GM12878 (cell line): Measurements from ENCODE around the gene DLG2.

Experiments used
- CTCF ChIP-seq, 3 experiments: IDR thresholded peaks in 2 of 3; conservative IDR thresholded peaks in 1 of 3; 2 replicates each; pipeline ENCODE4 v1.5.1; 2011; ENCODE audit warnings: low read depth in 3 of 3, low read length in 3 of 3, mild to moderate bottlenecking in 3 of 3, control low read depth in 2 of 3, moderate library complexity in 2 of 3, inconsistent platforms in 1 of 3, mixed read lengths in 1 of 3; ENCODE audit not compliant: control insufficient read depth in 2 of 3, insufficient read depth in 1 of 3; ENCODE audit errors: extremely low read depth in 1 of 3
- EGR1 ChIP-seq, 2 experiments: IDR thresholded peaks; 1 replicate in 1 of 2; 2 replicates in 1 of 2; pipeline ENCODE4 v1.6.1; 2011 to 2012; ENCODE audit warnings: low read depth in 2 of 2, low read length in 2 of 2, borderline replicate concordance in 1 of 2, mild to moderate bottlenecking in 1 of 2, moderate library complexity in 1 of 2
- JUNB ChIP-seq: IDR thresholded peaks from 2 replicates; pipeline ENCODE4 v1.6.1; 2016; ENCODE audit warnings: antibody characterized with exemption, mild to moderate bottlenecking
- MAX ChIP-seq: IDR thresholded peaks from 2 replicates; pipeline ENCODE4 v1.6.1; 2012; ENCODE audit warnings: low read depth, low read length, improper control_type of control experiment
- POLR2A ChIP-seq: IDR thresholded peaks from 2 replicates; pipeline ENCODE4 v1.6.1; 2011; ENCODE audit warnings: low read depth, mild to moderate bottlenecking, low read length
- POLR2AphosphoS5 ChIP-seq: IDR thresholded peaks from 2 replicates; pipeline ENCODE4 v1.6.1; 2011; ENCODE audit warnings: mild to moderate bottlenecking, low read length, inconsistent platforms
- REST ChIP-seq: IDR thresholded peaks from 2 replicates; pipeline ENCODE4 v1.6.1; 2012; ENCODE audit warnings: mild to moderate bottlenecking, low read depth, low read length
- SIN3A ChIP-seq: IDR thresholded peaks from 2 replicates; pipeline ENCODE4 v1.6.1; 2012; ENCODE audit warnings: low read depth, low read length, improper control_type of control experiment

- TF ChIP-seq EGR1 (IDR thresholded peaks at IDR 0.05; ENCODE audit: borderline replicate concordance in 1 of 2, low read depth in 2 of 2, low read length in 2 of 2) (no peak), MAX (no peak), CTCF (IDR thresholded peaks at IDR 0.05 in 2 of 3, conservative IDR thresholded peaks at IDR 0.05 in 1 of 3; ENCODE audit: control insufficient read depth in 2 of 3, extremely low read depth in 1 of 3, insufficient read depth in 1 of 3, low read depth in 3 of 3, low read length in 3 of 3) (no peak), JUNB (no peak), POLR2AphosphoS5 (no peak), SIN3A (no peak), REST (no peak), POLR2A (no peak)
Measured at GRCh38 chr11:85086504-85087284, 540.5 kb downstream of the DLG2 start.
